Astrocyte of the cerebellum (primary cell): Measurements from ENCODE around the gene TFAP2E.
"Not testable (repeated sequence)": the region's sequence is repeated elsewhere in the genome, so short reads cannot be mapped to it uniquely, and the experiment has no call there.

Source experiments
- DNase-seq: peaks from one replicate; pipeline ENCODE4 v3.0.0-alpha.2; 2011; ENCODE audit warnings: low read depth
- H3K4me3 ChIP-seq: 2 replicates; pipeline ENCODE4 v1.5.1; 2011; ENCODE audit warnings: mild to moderate bottlenecking, low read depth, low read length, moderate library complexity
- CTCF ChIP-seq: IDR thresholded peaks from 2 replicates; pipeline ENCODE4 v1.5.1; 2012; ENCODE audit warnings: low read length, low read depth, moderate library complexity, mild to moderate bottlenecking; ENCODE audit errors: missing control alignments
- in situ Hi-C: cut with HindIII; loops from 2 replicates; pipeline ENCODE4 v1.10.0; 2017; ENCODE audit warnings: low sequenced_read_pairs

The TFAP2E gene

GRCh38 chr1:35577071-35577998, 4.2 kb downstream of the TFAP2E start:
- TF ChIP-seq CTCF, result no peak
- H3K4me3 ChIP-seq, result peak overlapping the region; percentile 10
- in situ Hi-C loops, result no loop called here
- no peak for DNase-seq

DNA sequence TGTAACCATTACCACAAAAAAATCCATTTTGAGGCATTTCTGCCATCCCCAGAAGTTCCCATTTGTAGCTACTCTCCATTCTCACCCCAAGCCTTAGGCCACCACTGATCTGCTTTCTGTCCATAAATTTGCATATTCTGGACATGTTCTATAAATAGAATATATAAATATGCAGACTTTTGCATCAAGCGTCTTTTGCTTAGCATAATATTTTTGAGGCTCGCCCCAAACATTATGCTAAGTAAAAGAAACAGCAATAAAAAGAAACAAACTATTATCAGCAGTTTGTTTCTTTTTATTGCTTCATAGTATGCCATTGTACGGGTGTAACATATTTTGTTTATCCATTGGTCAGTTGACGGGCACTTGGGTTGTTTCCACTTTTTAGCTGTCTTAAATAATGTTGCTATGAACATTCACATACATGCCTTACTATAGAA, 7.9 kb downstream of the TFAP2E start:
- no peak for DNase-seq
- no peak overlapping the region for H3K4me3 ChIP-seq
- TF ChIP-seq CTCF, result no peak
- in situ Hi-C loops, result no loop called here

GRCh38 chr1:35581621-35582020, 8.5 kb downstream of the TFAP2E start:
- H3K4me3 ChIP-seq, in situ Hi-C loops, DNase-seq: not testable (repeated sequence)

GRCh38 chr1:35585281-35585680, 12.2 kb downstream of the TFAP2E start:
- no peak for TF ChIP-seq CTCF
- no peak overlapping the region for H3K4me3 ChIP-seq
- no peak for DNase-seq
- in situ Hi-C loops, result no loop called here

DNA sequence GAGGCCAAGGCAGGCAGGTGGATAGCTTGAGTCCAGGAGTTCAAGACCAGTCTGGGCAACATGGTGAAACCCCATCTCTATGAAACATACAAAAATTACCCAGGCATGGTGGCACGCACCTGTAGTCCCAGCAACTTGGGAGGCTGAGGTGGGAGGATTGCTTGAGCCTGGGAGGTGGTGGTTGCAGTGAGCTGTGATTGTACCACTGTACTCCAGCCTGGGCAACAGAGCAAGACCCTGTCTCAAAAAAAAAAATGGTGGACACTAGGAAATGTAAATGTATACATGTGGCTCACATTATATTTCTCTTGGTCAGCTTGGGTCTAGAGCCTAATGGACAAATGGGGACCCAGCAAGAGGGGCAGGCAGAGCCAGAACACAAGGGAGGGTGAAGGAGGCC, 12.7 kb downstream of the TFAP2E start:
- H3K4me3 ChIP-seq, in situ Hi-C loops, DNase-seq: not testable (repeated sequence)

GRCh38 chr1:35586808-35587207, 13.7 kb downstream of the TFAP2E start:
- DNase-seq, result no peak
- in situ Hi-C loops, result no loop called here
- TF ChIP-seq CTCF, result no peak
- H3K4me3 ChIP-seq, result no peak overlapping the region

DNA sequence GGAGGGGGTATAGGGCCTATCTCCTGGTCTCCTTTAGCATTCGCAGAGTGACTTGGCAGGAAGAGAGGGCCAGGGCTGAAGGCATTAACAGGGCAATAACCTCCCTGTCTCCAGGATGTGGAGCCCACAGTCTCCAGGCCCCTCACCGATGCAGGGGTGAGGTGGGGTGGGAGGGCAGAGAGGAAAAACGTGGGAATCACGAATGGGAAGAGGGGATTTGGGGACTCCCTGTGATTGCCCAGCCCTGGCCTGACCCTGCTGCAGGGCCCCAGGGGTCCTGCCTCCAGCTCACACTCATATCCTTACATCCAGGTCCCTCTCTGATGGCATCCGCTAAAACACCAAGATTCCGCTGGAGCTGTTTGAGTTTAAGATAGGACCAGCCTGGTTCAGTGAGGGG, 14.6 kb downstream of the TFAP2E start:
- H3K4me3 ChIP-seq, result no peak overlapping the region
- no peak for TF ChIP-seq CTCF
- in situ Hi-C loops, result no loop called here
- no peak for DNase-seq
